ENCODE measurements around the gene KRT6A.
A peak's percentile ranks its signal among the peaks of the same experiment; 100 is the strongest.
"Not testable (repeated sequence)": the region's sequence is repeated elsewhere in the genome, so short reads cannot be mapped to it uniquely, and the experiment has no call there.

KRT6A gene

GRCh38 chr12:52524241-52524897 is 31.3 kb upstream of the KRT6A start:
- DNase-seq, result no peak

- DNase-seq, result no peak
Observed at GRCh38 chr12:52523824-52524223, 30.8 kb upstream of the KRT6A start.

GRCh38 chr12:52522346-52523011 is 29.4 kb upstream of the KRT6A start:
- no peak for DNase-seq

DNA sequence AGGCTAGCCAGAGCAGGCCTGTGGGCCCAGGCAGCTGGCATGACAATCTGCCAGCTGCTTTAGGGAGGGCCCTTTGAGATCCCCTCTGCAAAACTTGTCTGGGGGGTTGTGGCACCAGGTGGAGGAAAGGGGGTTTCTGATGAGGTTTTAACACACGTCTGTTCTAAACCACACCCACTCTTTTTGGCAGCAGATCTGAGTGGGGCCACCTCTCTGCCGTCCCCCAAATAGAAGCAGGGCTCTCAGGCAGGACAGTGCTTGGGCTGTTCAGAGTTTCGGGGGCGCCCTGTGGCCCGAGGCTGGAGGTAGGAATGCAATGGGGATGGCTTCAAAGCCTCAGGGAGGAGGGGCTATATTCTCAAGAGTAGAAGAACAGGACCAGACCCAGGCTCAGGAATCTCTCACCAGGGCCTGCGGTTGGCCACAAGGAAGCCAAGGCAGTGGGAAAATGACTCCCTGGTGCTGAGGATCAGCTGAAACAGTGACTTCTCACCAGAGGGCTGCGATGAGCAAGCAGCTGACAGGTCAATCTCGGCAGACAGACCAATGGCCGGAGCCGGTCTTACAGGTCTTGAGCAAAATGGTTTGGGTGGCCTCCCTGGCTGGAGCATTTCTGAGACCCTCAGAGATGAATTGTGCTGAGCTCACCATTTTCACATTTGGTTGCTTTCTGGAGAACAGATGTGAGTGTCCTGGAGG is 28.7 kb upstream of the KRT6A start:
- DNase-seq, result no peak

- DNase-seq, result no peak
Observed at GRCh38 chr12:52521175-52521567, 28.1 kb upstream of the KRT6A start.

DNA sequence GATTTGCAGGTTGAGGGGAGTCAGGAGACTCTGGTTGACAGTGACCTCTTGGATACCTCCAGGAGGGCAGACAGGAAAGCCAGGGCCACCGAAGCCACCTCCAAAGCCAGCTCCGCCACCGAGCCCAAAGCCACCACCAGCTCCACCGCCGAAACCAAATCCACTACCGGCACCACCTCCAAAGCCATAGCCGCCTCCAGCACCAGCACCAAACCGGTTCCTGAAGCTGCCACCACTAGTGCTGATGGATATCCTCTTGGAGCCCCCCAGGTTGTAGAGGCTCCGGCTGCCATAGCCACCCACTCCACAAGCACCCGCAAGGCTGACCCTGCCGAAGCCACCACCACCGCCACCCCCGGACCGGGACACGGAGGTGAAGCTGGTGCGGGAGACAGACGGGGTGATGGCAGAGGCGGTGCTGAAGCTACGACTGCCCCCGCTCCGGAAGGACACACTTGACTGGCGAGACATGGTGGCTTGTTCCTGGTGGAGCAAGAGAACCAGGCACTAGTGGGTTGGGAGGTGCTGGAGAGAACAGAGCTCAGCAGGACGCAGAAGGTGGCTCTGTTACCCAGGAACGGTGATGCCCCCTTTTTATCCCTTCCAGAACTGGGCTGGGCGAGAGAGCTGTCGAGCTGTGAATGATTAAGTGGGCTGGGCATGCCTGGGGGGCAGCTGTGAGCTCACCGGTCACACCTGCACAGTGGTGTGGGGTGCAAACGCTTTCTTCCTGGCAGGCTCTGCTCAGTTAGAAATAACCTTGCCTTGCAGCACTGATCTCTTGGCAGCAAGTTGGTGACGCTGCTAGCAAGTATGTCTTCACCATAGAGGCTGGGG is 27.0 kb upstream of the KRT6A start, which contains the start of gene KRT5:
Gene KRT5, minus strand, starts transcription at position 569 of the 837 bp plus-strand sequence. Its CDS starts 98 bp downstream, at position 471.
- no peak for DNase-seq

- no peak for DNase-seq
Observed at GRCh38 chr12:52519387-52519703, 26.3 kb upstream of the KRT6A start.

DNA sequence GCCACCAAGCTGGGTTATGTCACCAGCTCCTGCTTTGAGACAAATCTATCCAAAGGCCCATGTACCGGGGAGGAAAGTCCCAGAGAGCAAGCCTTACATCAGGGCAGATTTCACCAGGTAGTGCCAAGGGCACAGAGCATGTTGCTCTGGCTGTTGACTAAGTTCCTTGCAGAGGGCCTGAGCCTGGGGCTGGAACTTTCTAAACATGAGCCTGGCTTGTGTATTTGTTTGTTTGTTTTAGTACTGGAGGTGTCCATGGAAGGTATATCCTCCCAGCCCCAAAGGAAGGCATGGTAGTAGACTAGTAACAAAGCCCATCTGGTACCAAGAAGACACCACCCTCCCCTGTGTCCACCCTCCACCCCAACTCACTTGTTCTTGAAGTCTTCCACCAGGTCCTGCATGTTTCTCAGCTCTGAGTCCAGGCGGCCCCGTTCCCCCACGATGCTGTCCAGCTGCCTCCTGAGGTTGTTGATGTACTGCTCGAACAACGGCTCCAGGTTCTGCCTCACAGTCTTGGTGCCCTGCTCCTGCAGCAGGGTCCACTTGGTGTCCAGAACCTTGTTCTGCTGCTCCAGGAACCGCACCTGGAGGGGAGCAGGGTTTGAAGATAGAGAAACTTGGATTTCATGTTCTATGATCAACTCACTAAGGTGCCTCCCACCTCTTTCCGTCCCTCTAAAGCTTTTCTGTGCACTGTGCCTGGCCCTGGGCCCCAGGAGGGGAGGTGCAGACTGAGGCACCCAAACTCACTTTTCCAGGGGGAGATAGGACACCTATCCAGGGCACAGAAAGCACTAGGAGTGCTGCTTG is 25.7 kb upstream of the KRT6A start:
- DNase-seq, result no peak

DNA sequence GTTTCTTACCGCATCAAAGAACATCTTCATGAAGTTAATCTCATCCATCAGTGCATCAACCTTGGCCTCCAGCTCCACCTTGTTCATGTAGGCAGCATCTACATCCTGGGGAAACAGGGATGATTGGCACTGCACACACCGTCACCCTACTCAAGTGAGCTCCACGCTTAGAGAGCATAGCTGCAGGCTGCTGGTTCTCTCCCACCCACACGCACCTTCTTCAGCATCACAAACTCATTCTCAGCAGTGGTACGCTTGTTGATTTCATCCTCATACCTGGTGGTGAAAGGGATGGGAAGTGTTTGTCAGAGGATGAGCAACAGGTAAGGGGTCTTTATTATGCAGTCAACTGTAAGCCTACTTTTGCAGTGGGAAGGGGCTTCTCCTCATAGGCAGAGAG is 24.8 kb upstream of the KRT6A start:
- DNase-seq, result no peak

DNA sequence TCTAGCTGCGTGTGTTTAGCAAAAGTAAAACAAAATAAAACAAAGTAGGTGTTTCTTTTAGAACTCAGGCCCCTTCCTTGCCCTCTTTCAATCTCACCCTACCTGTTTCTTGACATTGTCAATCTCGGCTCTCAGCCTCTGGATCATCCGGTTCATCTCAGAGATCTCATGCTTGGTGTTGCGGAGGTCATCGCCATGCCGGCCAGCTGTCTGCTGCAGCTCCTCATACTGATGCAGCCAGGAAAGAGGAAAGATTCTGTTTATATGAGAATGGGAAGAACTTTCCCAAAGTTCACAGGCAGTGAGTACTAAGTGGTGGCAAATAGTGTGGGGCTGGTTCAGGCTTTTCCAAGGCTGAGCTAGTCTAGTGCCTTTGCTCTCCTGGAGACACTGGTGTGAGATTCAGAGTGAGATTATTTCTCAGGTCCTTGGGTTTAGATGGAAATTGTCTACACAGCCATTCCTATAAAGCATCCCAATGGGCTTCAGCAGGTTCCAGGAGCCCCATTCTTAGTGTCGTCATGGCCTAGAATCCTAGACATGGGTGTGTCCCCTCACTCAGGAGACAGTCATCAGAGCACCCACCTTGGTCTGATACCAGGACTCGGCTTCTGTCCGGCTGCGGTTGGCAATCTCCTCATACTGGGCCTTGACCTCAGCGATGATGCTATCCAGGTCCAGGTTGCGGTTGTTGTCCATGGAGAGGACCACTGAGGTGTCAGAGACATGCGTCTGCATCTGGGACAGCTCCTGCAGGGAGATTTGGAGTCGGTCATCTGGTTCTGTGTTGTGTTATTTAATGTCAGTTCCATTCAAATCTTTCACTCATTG is 24.2 kb upstream of the KRT6A start:
- DNase-seq, result no peak

GRCh38 chr12:52515927-52516831 is 23.1 kb upstream of the KRT6A start:
- no peak for DNase-seq

DNA sequence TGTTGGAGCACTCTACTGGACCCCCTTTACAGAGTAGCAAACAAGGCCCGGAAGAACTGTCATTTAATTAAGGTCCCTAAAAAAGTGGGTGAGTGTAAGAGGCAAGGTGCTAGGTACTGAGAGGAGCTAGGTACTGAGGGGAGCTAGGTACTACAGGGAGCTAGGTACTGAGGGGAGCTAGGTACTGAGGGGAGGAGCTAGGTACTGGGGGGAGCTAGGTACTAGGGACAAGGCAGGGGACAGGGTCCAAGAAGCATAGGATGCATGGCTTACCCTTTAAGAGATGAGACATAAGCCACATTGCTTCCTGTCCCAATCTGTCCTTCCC is 22.2 kb upstream of the KRT6A start:
- DNase-seq, result no peak

- DNase-seq, result no peak
Observed at GRCh38 chr12:52514471-52515318, 21.6 kb upstream of the KRT6A start.

- DNase-seq, result no peak
Observed at GRCh38 chr12:52513736-52514135, 20.7 kb upstream of the KRT6A start.

GRCh38 chr12:52508211-52508610 is 15.2 kb upstream of the KRT6A start:
- no peak for DNase-seq

GRCh38 chr12:52506858-52507715 is 14.0 kb upstream of the KRT6A start:
- peak in 1 of 2 donors; percentile 39 for DNase-seq

GRCh38 chr12:52502877-52503276 is 9.8 kb upstream of the KRT6A start:
- no peak for DNase-seq

GRCh38 chr12:52501490-52501889 is 8.4 kb upstream of the KRT6A start:
- DNase-seq, result no peak

GRCh38 chr12:52500574-52500973 is 7.5 kb upstream of the KRT6A start:
- DNase-seq, result not testable (repeated sequence)

Data from CD4-positive, alpha-beta T cell treated with Interferon alpha-2 for 1 hour (primary cell).